D721Med (cell line): ENCODE data around the gene CCNF.

ENCODE experiments used
- DNase-seq: peaks from one replicate; pipeline ENCODE4 v3.0.0; 2011; ENCODE audit warnings: low spot score; ENCODE audit not compliant: insufficient read length
- FAIRE-seq: peaks from 2 replicates; lab custom pipeline; 2011; peaks lifted over from hg19 to GRCh38; lab: Jason Lieb, UNC
- TF ChIP-seq, protein P1 (sequence below): IDR thresholded peaks from 2 replicates; pipeline ENCODE4 v1.5.1; 2012; ENCODE audit warnings: mild to moderate bottlenecking, control low read depth; ENCODE audit not compliant: insufficient read depth; ENCODE audit errors: missing control alignments

Gene CCNF

GRCh38 chr16:2464333-2464732 lies 35.1 kb downstream of the CCNF start:
- DNase-seq (no peak), FAIRE-seq (no peak)
- TF ChIP-seq, protein P1, sequence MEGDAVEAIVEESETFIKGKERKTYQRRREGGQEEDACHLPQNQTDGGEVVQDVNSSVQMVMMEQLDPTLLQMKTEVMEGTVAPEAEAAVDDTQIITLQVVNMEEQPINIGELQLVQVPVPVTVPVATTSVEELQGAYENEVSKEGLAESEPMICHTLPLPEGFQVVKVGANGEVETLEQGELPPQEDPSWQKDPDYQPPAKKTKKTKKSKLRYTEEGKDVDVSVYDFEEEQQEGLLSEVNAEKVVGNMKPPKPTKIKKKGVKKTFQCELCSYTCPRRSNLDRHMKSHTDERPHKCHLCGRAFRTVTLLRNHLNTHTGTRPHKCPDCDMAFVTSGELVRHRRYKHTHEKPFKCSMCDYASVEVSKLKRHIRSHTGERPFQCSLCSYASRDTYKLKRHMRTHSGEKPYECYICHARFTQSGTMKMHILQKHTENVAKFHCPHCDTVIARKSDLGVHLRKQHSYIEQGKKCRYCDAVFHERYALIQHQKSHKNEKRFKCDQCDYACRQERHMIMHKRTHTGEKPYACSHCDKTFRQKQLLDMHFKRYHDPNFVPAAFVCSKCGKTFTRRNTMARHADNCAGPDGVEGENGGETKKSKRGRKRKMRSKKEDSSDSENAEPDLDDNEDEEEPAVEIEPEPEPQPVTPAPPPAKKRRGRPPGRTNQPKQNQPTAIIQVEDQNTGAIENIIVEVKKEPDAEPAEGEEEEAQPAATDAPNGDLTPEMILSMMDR: no peak

GRCh38 chr16:2465653-2466415 lies 36.6 kb downstream of the CCNF start:
- TF ChIP-seq, protein P1: peak; percentile 36
- DNase-seq: no peak
- no peak for FAIRE-seq

DNA sequence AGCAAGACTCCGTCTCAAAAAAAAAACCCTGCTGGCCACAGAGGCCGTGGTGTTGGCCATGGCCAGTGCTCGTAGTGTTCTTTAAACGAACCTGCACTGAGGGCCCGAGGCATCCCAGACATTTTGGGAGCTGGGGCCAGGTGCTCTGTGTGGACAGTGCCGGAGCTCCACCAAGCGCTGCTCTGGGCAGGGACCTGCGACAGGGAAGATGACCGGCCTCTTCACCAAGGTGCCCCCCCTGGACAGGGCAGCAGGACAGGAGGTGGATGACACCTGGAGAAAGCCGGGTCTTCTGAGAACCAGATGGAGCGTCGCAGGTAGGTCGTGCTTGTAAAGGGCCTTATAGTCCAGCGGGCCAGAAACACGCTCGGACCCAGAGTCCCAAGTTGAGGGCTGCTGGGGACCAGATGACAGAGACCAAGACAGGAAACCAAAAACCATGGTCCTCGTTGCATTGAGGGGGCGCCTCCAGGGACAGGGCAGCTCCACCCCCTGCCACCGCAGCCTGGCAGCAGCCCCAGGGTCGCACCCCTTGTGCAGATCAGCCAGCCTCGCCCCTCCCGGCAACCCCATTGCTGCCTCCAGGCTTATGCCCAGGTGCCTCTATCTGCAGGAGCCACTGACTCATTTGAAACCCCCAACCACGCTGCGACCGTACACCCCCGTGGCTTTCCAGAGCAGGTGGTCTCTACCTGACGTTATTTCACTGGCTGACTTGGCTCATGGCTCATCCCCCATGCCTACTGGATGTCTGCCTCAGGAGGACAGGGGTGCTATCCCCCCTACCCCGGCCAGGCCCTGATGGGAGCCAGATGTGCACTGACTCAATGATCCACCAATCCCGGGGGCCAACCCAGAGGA lies 37.6 kb downstream of the CCNF start:
- TF ChIP-seq, protein P1: no peak
- FAIRE-seq: no peak

GRCh38 chr16:2467528-2468232 lies 38.4 kb downstream of the CCNF start:
- TF ChIP-seq, protein P1: no peak
- no peak for FAIRE-seq
- DNase-seq: peak; percentile 72

More for the DNA sequence above, 37.6 kb downstream of the CCNF start:
- no peak for DNase-seq

GRCh38 chr16:2468233-2468724 lies 39.0 kb downstream of the CCNF start:
- TF ChIP-seq, protein P1: no peak
- DNase-seq (no peak), FAIRE-seq (no peak)

DNA sequence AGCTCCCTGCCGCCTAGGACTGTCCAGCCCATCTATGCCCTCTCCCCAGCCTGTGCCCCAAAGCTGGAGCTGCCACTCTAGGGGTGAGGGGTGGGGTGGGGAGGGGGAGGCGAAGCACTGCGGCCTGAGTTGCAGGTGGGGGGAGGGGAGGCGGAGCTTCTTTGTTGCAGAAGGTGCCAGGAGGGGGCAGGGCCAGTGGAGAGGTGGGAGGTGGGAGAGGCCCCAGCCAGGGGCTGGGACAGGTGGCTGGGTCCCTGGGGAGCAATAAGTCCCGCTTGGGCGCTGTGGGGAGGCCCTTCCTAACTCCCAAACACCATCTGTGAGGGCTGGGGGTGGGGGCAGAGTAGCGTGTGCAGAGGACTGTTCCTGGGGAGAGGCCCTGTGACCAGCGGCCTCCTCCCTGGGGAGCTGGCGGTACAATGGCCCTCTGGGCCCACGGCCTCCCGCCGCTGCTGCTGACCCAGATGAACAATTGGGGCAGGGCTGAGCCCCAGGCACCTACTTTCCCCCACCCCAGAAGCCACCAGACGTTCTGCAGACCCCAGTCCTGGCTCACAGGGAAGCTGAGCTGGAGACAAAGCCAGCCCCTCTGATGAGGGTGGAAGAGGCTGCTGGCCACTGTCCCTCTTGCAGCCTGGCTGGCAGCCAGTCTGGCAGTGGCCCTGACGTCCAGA lies 39.6 kb downstream of the CCNF start:
- DNase-seq: peak; percentile 96
- no peak for FAIRE-seq
- TF ChIP-seq, protein P1: no peak
